Renal cortical epithelial cell (primary cell): ENCODE measurements around the gene FOXO6. TPM values are rescaled to one million over a fixed set of nuclear protein-coding genes. Genes with fewer than 3 reads are reported as not detected.
A peak's percentile ranks its signal among the peaks of the same experiment; 100 is the strongest.

Experiments used
- DNase-seq: peaks from one replicate; pipeline ENCODE4 v3.0.0-alpha.2; 2011; ENCODE audit warnings: low read depth
- total RNA-seq: library from RNA; depleted of rRNA; stranded (reverse); fragments of >200 nt; gene quantifications from 2 replicates; pipeline ENCODE4 v1.2.3, GENCODE V29; 2014

Gene FOXO6
- total RNA-seq: 0.25 TPM in 1 of 2 replicates, not detected in the other

GRCh38 chr1:41360786-41361494, at the start of gene FOXO6:
Gene FOXO6, plus strand, starts transcription at chr1:41361434.
- peak; percentile 90 for DNase-seq

GRCh38 chr1:41312991-41313645, 48.1 kb upstream of the FOXO6 start:
- no peak for DNase-seq

- no peak for DNase-seq
Observed at GRCh38 chr1:41313661-41314131, 47.5 kb upstream of the FOXO6 start.

GRCh38 chr1:41314376-41315145, 46.7 kb upstream of the FOXO6 start:
- no peak for DNase-seq

- no peak for DNase-seq
Observed at GRCh38 chr1:41315146-41315822, 46.0 kb upstream of the FOXO6 start.

GRCh38 chr1:41315871-41316270, 45.4 kb upstream of the FOXO6 start:
- DNase-seq: no peak

GRCh38 chr1:41317361-41317760, 43.9 kb upstream of the FOXO6 start:
- DNase-seq: no peak

GRCh38 chr1:41318135-41318534, 43.1 kb upstream of the FOXO6 start:
- no peak for DNase-seq

- no peak for DNase-seq
Observed at GRCh38 chr1:41319106-41319755, 42.0 kb upstream of the FOXO6 start.

GRCh38 chr1:41319807-41320711, 41.2 kb upstream of the FOXO6 start:
- no peak for DNase-seq

- no peak for DNase-seq
Observed at GRCh38 chr1:41320895-41321676, 40.1 kb upstream of the FOXO6 start.

- no peak for DNase-seq
Observed at GRCh38 chr1:41322101-41322661, 39.1 kb upstream of the FOXO6 start.

GRCh38 chr1:41322835-41323234, 38.4 kb upstream of the FOXO6 start:
- DNase-seq: peak; percentile 9

GRCh38 chr1:41323243-41323642, 38.0 kb upstream of the FOXO6 start:
- no peak for DNase-seq

- no peak for DNase-seq
Observed at GRCh38 chr1:41325801-41326200, 35.4 kb upstream of the FOXO6 start.

- no peak for DNase-seq
Observed at GRCh38 chr1:41327383-41327999, 33.7 kb upstream of the FOXO6 start.

GRCh38 chr1:41328001-41328615, 33.1 kb upstream of the FOXO6 start:
- no peak for DNase-seq
